ENCODE data around the gene CARMIL1. TPM values are rescaled to one million over a fixed set of nuclear protein-coding genes. Genes with fewer than 3 reads are reported as not detected.

The CARMIL1 gene
- total RNA-seq, 1 experiment from 2014 or later: 23.6 TPM

DNA sequence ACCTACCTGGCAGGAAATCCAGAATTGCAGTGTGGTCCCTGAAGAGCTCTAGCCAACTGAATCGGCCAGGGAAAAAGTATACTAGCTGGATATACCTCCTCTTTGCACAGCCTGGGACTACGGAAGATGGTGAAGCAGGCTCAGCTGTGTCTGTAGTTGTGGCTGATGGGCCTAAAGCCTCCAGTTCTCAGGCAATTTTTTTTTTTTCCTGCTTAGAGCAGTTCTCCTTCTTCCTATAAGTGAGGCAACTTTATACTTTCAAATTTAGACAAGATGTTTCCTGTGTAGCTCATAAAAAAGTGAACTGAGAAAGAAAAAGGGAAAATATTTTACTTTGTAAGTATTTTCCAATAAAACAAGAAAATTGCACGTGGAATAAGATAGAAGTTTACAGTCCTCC is 172.9 kb downstream of the CARMIL1 start:
- no peak overlapping the region for H2AFZ ChIP-seq (ENCODE audit: low read length)
- Mint-ChIP-seq H3K36me3 (ENCODE audit: insufficient read depth in 1 of 3, low read depth in 3 of 3) (peaks cover 4 to 5% (median 5%) of the 10 kb centered on the region in 3 experiments; a peak in 5 of 7 replicates), H3K4me1 (peaks cover 32 to 34% of the 10 kb centered on the region in 2 experiments), H3K9me3 (no peaks in the 10 kb centered on the region; a peak in 1 of 5 replicates), H3K27ac (no peak overlapping the region; a peak in 1 of 7 replicates), H3K4me3 (no peak overlapping the region), H3K27me3 (ENCODE audit: low read depth) (no peaks in the 10 kb centered on the region)
- no peak overlapping the region for H2BK20ac ChIP-seq (ENCODE audit: low read depth, low read length, poor library complexity, severe bottlenecking)
- H2BK15ac ChIP-seq (ENCODE audit: low read depth, low read length): no peak overlapping the region
- no peak overlapping the region for H2BK120ac ChIP-seq (ENCODE audit: low read depth, low read length, poor library complexity, severe bottlenecking)
- H4K5ac ChIP-seq (ENCODE audit: insufficient read length, low read depth, low read length): no peak overlapping the region
- H3K79me1 ChIP-seq (ENCODE audit: insufficient read depth, low read depth, low read length, poor library complexity, severe bottlenecking): no peaks in the 10 kb centered on the region
- H4K91ac ChIP-seq (ENCODE audit: insufficient read length, low read depth, low read length): no peak overlapping the region
- H3K9me3 ChIP-seq (ENCODE audit: control insufficient read depth, low read depth, low read length): no peaks in the 10 kb centered on the region
- peaks cover 5% of the 10 kb centered on the region; the same call in 1 of the 2 replicates for H3K4me1 ChIP-seq (ENCODE audit: insufficient read depth, low read length)
- H3K23me2 ChIP-seq (ENCODE audit: insufficient read length, low read depth, low read length, poor library complexity, severe bottlenecking): no peaks in the 10 kb centered on the region
- no peak overlapping the region for H3K27ac ChIP-seq (ENCODE audit: insufficient read length, low read depth, low read length)
- H4K8ac ChIP-seq (replicated peaks; ENCODE audit: insufficient read length, low read depth, low read length): no peak overlapping the region
- no peak for TF ChIP-seq CTCF (conservative IDR thresholded peaks at IDR 0.05)
- H3K18ac ChIP-seq (ENCODE audit: insufficient read length, low read depth, low read length): no peak overlapping the region
- DNase-seq: no peak
- H3K27me3 ChIP-seq (ENCODE audit: insufficient read depth, low read length): no peaks in the 10 kb centered on the region
- no peak overlapping the region for H2BK12ac ChIP-seq (ENCODE audit: insufficient read length, low read depth, low read length)
- H3K4ac ChIP-seq (ENCODE audit: low read depth, low read length): no peak overlapping the region
- no peak overlapping the region for H3K56ac ChIP-seq (ENCODE audit: insufficient read length, low read depth, low read length)
- no peak overlapping the region for H3K14ac ChIP-seq (ENCODE audit: insufficient read depth, low read length)
- H3K4me2 ChIP-seq (ENCODE audit: insufficient read depth, insufficient read length, low read length): no peak overlapping the region
- no peak overlapping the region for H3K9ac ChIP-seq (ENCODE audit: extremely low read depth, insufficient read length, low read length)
- H2AK5ac ChIP-seq (ENCODE audit: insufficient read length, low read length): no peak overlapping the region
- H3K79me2 ChIP-seq (ENCODE audit: insufficient read depth, low read length): no peaks in the 10 kb centered on the region
- H2BK5ac ChIP-seq (ENCODE audit: insufficient read length, low read length): no peak overlapping the region
- H3K23ac ChIP-seq (ENCODE audit: insufficient read length, low read depth, low read length): no peak overlapping the region
- H4K20me1 ChIP-seq (ENCODE audit: control insufficient read depth, insufficient read depth, insufficient read length): no peaks in the 10 kb centered on the region
- H3T11ph ChIP-seq (ENCODE audit: low read length): no peak overlapping the region
- WGBS (ENCODE audit: extremely low coverage, insufficient read length, low lambda C conversion rate): no CpG with 5 or more reads among the region's 3 CpGs

Data from H9 (cell line).